ENCODE measurements around the gene ZCCHC7.
A peak's percentile ranks its signal among the peaks of the same experiment; 100 is the strongest.

Gene ZCCHC7

GRCh38 chr9:37325778-37326177, 205.4 kb downstream of the ZCCHC7 start:
- TF ChIP-seq, protein P1, sequence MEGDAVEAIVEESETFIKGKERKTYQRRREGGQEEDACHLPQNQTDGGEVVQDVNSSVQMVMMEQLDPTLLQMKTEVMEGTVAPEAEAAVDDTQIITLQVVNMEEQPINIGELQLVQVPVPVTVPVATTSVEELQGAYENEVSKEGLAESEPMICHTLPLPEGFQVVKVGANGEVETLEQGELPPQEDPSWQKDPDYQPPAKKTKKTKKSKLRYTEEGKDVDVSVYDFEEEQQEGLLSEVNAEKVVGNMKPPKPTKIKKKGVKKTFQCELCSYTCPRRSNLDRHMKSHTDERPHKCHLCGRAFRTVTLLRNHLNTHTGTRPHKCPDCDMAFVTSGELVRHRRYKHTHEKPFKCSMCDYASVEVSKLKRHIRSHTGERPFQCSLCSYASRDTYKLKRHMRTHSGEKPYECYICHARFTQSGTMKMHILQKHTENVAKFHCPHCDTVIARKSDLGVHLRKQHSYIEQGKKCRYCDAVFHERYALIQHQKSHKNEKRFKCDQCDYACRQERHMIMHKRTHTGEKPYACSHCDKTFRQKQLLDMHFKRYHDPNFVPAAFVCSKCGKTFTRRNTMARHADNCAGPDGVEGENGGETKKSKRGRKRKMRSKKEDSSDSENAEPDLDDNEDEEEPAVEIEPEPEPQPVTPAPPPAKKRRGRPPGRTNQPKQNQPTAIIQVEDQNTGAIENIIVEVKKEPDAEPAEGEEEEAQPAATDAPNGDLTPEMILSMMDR (IDR thresholded peaks at IDR 0.05; ENCODE audit: extremely low read depth, insufficient read depth, missing control alignments): no peak
- DNase-seq (ENCODE audit: low spot score): no peak
- in situ Hi-C loops (cut with MboI; ENCODE audit: low pct_unique_long_range_greater_than_20kb, low sequenced_read_pairs, unreplicated experiment): no loop called here

DNA sequence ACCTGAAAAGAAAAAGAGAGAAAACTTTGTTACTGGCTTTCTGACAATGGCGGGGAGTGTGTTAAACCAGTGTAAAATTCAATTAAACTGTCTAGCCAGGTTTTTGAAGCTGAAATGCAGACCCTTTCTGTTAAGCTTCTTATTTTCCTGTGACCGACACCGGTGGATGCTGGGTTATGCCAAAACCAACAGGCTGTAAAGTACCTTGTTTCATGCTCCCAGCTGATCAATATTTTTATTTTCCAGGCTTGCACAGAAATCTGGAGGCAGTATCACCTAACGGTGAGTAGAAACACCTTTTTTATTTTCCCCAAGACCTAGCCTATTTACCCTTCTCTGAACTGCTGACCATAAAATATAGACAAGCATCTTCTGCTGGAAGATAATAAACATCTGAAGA, 207.2 kb downstream of the ZCCHC7 start:
- in situ Hi-C loops (cut with MboI; ENCODE audit: low pct_unique_long_range_greater_than_20kb, low sequenced_read_pairs, unreplicated experiment): no loop called here
- no peak for DNase-seq (ENCODE audit: low spot score)
- TF ChIP-seq, protein P1 (IDR thresholded peaks at IDR 0.05; ENCODE audit: extremely low read depth, insufficient read depth, missing control alignments): no peak

GRCh38 chr9:37328556-37329227, 208.3 kb downstream of the ZCCHC7 start:
- DNase-seq (ENCODE audit: low spot score): no peak
- in situ Hi-C loops (cut with MboI; ENCODE audit: low pct_unique_long_range_greater_than_20kb, low sequenced_read_pairs, unreplicated experiment): no loop called here
- TF ChIP-seq, protein P1 (IDR thresholded peaks at IDR 0.05; ENCODE audit: extremely low read depth, insufficient read depth, missing control alignments): no peak

GRCh38 chr9:37329576-37329975, 209.2 kb downstream of the ZCCHC7 start:
- in situ Hi-C loops (cut with MboI; ENCODE audit: low pct_unique_long_range_greater_than_20kb, low sequenced_read_pairs, unreplicated experiment): no loop called here
- TF ChIP-seq, protein P1 (IDR thresholded peaks at IDR 0.05; ENCODE audit: extremely low read depth, insufficient read depth, missing control alignments): peak; percentile 71
- DNase-seq (ENCODE audit: low spot score): no peak

DNA sequence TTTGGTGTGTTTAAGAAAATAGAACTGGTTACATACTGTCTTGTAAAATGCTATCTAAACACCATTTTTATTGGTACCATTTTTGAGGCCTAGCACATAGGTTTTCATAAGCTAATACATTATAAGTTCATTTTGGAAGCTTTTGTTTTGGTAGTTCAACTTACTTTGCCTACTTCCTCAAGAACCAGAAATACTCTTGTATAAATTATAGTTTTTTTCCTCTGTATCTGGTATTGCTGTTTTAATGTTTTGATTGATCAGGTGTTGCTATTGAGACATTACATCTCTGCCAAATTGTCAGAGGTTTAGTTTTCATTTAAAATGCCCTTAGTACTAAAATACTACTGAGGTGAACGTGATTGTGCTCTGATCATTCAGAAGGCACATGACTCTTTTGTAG, 211.5 kb downstream of the ZCCHC7 start:
- in situ Hi-C loops (cut with MboI; ENCODE audit: low pct_unique_long_range_greater_than_20kb, low sequenced_read_pairs, unreplicated experiment): no loop called here
- TF ChIP-seq, protein P1 (IDR thresholded peaks at IDR 0.05; ENCODE audit: extremely low read depth, insufficient read depth, missing control alignments): no peak
- DNase-seq (ENCODE audit: low spot score): no peak

DNA sequence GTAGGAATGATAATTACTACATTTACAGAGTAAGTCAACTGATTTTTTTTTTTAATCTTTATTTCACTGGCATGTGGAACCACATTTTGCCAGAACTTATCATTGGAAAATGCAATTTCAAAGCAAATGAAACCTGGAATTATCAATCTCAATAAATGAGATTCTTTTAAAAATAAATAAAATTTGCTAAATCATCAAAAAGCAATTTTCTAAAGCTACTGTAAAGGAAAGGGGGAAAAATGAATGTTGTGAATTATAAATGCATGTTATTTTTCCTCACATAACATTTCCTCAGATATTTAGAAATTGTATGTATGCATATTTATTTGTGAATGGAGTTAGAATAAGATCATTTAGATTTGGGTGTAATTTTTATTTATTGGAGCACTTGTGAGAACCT, 212.2 kb downstream of the ZCCHC7 start:
- in situ Hi-C loops (cut with MboI; ENCODE audit: low pct_unique_long_range_greater_than_20kb, low sequenced_read_pairs, unreplicated experiment): no loop called here
- DNase-seq (ENCODE audit: low spot score): no peak
- TF ChIP-seq, protein P1 (IDR thresholded peaks at IDR 0.05; ENCODE audit: extremely low read depth, insufficient read depth, missing control alignments): no peak
